GM20000 (cell line): ENCODE data around the gene CCDC57.

ENCODE experiments used
- DNase-seq: peaks from one replicate; pipeline ENCODE4 v3.0.0; 2012; ENCODE audit warnings: low spot score
- TF ChIP-seq, protein P1 (sequence below): IDR thresholded peaks from 2 replicates; pipeline ENCODE4 v1.5.1; 2012; ENCODE audit warnings: mild to moderate bottlenecking, control low read depth; ENCODE audit errors: extremely low read depth, missing control alignments

Gene CCDC57

DNA sequence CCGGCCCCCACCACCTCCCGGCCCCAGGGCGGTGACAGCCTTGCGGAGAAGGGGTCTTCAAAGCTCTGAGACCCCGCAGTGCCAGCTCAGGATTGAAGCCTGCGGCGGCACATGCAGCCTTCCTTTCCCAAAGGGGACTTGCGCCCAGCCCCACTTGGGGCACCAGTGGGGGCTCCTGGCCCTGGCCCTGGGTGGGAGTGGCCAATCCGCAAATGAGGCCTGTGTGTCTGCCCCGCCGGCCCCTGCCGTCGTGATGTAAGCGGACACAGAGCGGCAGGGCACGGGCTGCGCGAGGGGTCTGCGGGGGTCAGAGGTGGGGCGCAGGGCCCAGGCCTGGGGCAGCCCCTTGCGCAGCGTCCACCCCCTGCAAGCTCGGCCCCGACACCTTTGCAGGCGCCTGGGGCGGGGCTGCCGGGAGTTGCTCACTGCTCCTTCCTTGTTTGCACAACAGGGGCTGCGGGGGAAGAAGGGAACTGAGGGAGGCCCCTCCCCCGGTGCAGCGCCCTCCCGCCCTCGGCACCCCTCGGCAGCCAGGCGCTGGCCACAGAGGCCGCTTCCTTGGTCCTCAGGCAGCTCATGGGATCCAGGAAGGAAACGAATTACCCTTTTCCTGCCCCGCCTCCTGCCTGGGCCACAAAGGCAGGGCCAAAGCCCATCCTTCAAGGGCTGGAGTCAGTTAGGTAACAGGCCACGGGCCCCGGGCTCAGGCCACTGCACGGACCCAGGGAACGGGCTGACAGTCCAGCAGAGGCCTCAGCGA, 19.1 kb upstream of the CCDC57 start:
- no peak for DNase-seq
- TF ChIP-seq, protein P1, sequence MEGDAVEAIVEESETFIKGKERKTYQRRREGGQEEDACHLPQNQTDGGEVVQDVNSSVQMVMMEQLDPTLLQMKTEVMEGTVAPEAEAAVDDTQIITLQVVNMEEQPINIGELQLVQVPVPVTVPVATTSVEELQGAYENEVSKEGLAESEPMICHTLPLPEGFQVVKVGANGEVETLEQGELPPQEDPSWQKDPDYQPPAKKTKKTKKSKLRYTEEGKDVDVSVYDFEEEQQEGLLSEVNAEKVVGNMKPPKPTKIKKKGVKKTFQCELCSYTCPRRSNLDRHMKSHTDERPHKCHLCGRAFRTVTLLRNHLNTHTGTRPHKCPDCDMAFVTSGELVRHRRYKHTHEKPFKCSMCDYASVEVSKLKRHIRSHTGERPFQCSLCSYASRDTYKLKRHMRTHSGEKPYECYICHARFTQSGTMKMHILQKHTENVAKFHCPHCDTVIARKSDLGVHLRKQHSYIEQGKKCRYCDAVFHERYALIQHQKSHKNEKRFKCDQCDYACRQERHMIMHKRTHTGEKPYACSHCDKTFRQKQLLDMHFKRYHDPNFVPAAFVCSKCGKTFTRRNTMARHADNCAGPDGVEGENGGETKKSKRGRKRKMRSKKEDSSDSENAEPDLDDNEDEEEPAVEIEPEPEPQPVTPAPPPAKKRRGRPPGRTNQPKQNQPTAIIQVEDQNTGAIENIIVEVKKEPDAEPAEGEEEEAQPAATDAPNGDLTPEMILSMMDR = no peak

DNA sequence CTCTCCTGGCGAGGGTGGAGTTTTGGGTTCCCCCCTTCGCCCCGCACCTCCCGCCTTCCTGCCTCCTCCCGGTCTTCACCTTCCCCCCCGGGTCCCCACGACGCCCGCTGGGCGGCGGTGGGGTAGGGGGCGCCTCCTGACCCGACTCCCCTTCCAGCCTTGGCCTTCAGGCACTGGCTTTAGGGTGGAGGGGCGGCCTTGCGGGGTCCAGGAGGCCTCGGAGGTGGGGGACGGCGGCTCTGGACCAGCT, 18.6 kb upstream of the CCDC57 start:
- TF ChIP-seq, protein P1 = no peak
- no peak for DNase-seq

- peak; percentile 94 for DNase-seq
- TF ChIP-seq, protein P1 = peak; percentile 2
Observed at GRCh38 chr17:82230609-82231311, 18.1 kb upstream of the CCDC57 start.

DNA sequence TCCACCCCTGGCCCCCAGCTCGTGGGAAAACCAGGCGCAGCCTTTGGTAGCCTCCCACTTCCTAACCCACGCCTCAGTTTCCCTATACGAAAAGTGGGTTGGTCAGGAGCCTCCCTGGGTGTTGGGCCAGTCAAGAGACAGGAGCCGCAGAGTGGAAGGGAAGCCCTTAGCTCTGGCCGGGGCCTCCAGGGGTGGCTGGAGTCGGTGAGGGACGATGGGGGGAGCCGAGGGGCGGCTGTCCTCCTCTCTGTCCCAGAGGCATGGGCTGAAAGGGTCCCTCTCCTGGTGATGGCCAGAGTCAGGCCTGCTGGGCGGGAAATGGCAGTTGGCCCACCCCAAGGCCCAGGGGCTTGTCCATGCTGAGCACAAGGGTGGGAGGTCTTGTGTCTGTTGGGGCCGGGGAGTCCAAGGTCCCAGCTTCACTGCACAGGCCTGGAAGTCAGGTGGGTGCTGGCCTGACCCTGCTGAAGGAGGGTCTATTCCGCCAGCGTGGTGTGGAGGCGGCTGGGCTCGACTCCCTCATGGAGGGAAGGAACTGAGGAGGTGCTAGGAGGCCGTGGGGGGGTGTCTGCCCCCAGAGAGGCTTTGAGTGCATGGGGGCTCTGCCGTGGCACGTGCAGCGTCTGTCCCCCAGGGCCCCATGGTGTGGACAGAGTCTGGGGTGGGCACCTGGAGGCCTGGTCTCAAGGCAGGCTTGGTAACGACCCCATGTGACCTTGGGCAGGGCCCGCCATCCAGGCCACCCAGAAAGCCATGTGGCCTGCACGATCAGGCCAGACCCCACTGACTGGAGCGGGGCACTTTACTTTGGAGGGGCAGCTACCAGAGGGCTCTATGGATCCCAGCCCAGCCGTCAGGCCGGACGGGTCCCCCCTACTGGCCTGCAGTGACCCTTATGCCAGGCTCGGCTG, 17.3 kb upstream of the CCDC57 start:
- TF ChIP-seq, protein P1 = no peak
- no peak for DNase-seq

DNA sequence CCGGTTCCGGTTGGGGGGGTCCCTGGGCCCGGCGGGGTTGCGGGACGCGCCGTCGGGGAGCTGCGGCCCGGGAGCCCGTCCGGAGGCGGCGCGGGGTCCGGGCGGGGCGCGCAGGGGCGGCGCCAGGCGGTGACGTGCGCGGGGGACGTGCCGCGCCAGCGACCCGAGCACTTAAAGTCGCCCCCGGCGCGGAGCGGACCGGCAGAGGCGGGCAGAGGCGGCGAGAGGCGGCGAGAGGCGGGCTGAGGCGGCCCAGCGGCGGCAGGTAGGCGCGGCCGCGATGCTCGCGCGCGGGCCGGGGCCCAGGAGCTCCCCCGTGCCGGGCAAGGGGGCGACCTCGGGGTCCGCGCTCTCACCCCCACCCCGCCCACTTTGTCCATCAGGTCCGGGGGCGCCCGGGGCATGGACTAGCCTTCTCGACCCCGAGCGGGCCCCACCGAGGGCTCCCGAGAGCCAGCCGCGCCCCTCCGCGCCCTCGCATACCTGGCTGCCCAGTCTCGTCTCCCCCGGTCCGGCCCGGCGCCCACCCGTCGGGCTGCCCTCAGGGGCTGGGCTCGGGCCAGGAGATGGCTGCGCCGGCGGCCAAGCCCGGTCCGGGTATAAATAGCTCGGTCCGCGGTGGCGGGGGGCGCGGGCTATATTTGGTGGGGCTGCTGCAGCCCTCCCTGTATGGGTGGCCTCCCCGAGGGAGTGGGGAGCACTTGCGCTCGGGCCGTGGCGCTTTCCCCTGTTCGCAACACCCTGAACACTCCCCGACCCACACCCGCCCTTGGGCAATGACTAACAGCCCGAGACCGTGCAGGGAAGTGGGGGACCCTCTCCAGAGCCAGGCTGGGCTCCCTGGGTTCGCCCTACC, 16.4 kb upstream of the CCDC57 start, which contains the start of gene SLC16A3:
Gene SLC16A3, plus strand, starts transcription at position 201 of the 856 bp plus-strand sequence. CDS start 6,967 bp downstream, outside the sequence.
- TF ChIP-seq, protein P1 = no peak
- peak; percentile 99 for DNase-seq

DNA sequence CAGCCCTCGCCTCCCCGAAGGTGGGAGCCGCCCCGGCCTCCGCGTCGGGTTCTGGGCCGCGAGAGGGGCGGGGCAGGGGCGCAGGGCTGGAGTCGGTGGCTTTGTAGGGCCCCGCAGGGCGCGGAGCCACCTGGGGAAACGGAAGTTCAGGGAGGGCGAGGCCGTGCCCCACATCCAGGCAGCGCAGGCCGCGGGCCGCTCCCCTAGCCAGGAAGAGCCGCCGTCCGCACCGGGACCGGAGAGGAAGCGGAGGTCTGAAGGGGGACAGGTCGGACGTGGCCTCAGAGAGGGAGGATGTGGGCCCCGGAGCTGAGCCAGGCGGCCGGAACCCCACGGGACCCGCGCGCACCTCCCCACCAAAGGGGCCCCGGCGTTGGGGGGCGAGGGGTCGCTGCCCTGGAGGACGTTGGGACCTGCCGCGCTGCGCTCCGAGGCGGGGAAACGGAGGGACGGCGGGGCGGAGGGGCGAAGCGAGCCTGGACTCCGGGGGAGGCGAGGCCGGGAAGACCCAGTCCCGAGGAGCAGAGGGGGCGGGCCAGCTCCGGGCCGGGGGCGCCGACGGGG, 15.7 kb upstream of the CCDC57 start:
- TF ChIP-seq, protein P1 = no peak
- peak; percentile 88 for DNase-seq
